NCI-H2029 (cell line): ENCODE data around the gene TBC1D14.

Source experiments
- DNase-seq: peaks from one replicate; lab custom pipeline; 2025; lab: John Stamatoyannopoulos, UW

Gene TBC1D14

GRCh38 chr4:7044137-7044930, 134.7 kb downstream of the TBC1D14 start:
- no peak for DNase-seq

GRCh38 chr4:7045553-7045952, 135.9 kb downstream of the TBC1D14 start:
- DNase-seq, result no peak

GRCh38 chr4:7045961-7046921, 136.6 kb downstream of the TBC1D14 start:
- DNase-seq, result no peak

- DNase-seq, result no peak
Observed at GRCh38 chr4:7046971-7047370, 137.3 kb downstream of the TBC1D14 start.

GRCh38 chr4:7048642-7049041, 139.0 kb downstream of the TBC1D14 start:
- DNase-seq, result no peak

- no peak for DNase-seq
Observed at GRCh38 chr4:7049295-7049694, 139.7 kb downstream of the TBC1D14 start.

- DNase-seq, result no peak
Observed at GRCh38 chr4:7049739-7050138, 140.1 kb downstream of the TBC1D14 start.

- DNase-seq, result no peak
Observed at GRCh38 chr4:7050481-7051143, 141.0 kb downstream of the TBC1D14 start.

- no peak for DNase-seq
Observed at GRCh38 chr4:7051144-7051495, 141.5 kb downstream of the TBC1D14 start.

- DNase-seq, result no peak
Observed at GRCh38 chr4:7051905-7052304, 142.3 kb downstream of the TBC1D14 start.

- DNase-seq, result no peak
Observed at GRCh38 chr4:7052313-7052712, 142.7 kb downstream of the TBC1D14 start.

GRCh38 chr4:7052923-7053715, 143.5 kb downstream of the TBC1D14 start:
- no peak for DNase-seq

- no peak for DNase-seq
Observed at GRCh38 chr4:7054106-7054880, 144.7 kb downstream of the TBC1D14 start.

- no peak for DNase-seq
Observed at GRCh38 chr4:7055111-7055989, 145.7 kb downstream of the TBC1D14 start.

- no peak for DNase-seq
Observed at GRCh38 chr4:7055990-7056325, 146.3 kb downstream of the TBC1D14 start.

GRCh38 chr4:7058792-7059191, 149.2 kb downstream of the TBC1D14 start:
- DNase-seq, result no peak

GRCh38 chr4:7059662-7060061, 150.0 kb downstream of the TBC1D14 start:
- DNase-seq, result no peak

GRCh38 chr4:7060346-7061150, 150.9 kb downstream of the TBC1D14 start:
- no peak for DNase-seq

GRCh38 chr4:7061815-7062214, 152.2 kb downstream of the TBC1D14 start:
- DNase-seq, result no peak
